K562 (cell line): Measurements from ENCODE around the gene EVA1B. TPM values are rescaled to one million over a fixed set of nuclear protein-coding genes. Genes with fewer than 3 reads are reported as not detected.

Source experiments
- ATAC-seq: fragments of 200-7000 bp; cut with Tn5 transposase; 3 replicates; pipeline ENCODE4 v1.9.1; 2020; ENCODE audit warnings: moderate library complexity
- BruUV-seq: library from RNA; stranded (reverse); fragments of 400-500 nt; replicated peaks from 2 replicates; lab custom pipeline; 2021; lab: Mats Ljungman, UMichigan
- CTCF ChIA-PET: fragments of 300-600 bp; formaldehyde crosslinking; extraction: SDS; loops from one replicate; lab custom pipeline; 2021; ENCODE audit warnings: low intra/inter-chr PET ratio; lab: Yijun Ruan, JAX
- POLR2A ChIA-PET: fragments of 300-600, 350-650 bp; sonication (Branson Sonifier 250); formaldehyde crosslinking; extraction: SDS; loops from one replicate; lab custom pipeline; 2021; ENCODE audit warnings: antibody characterized with exemption, inconsistent platforms; lab: Yijun Ruan, JAX
- DNase-seq, 4 experiments: peaks; one replicate each; pipeline versions ENCODE4 v3.0.0 to v3.0.0-alpha.2; 2011 to 2018; ENCODE audit warnings: low spot score in 3 of 4, mixed read lengths in 3 of 4; ENCODE audit errors: extremely low read depth in 1 of 4
- FAIRE-seq: peaks from 2 replicates; lab custom pipeline; 2011; peaks lifted over from hg19 to GRCh38; lab: Jason Lieb, UNC
- H2AFZ ChIP-seq: 2 replicates; pipeline ENCODE4 v1.6.0; 2011; ENCODE audit warnings: low read depth, low read length, control low read depth, inconsistent platforms
- H3K27ac ChIP-seq: fragments of 200-600 bp; 3 replicates; pipeline ENCODE4 v1.8.0; 2011; ENCODE audit warnings: low read depth, mild to moderate bottlenecking, control low read depth, inconsistent platforms, low read length, moderate library complexity, mixed read lengths; ENCODE audit errors: extremely low read depth
- H3K27me3 ChIP-seq, 2 experiments: fragments of 300-600 bp in 1 of 2; 2 replicates in 1 of 2; 3 replicates in 1 of 2; pipeline versions ENCODE4 v1.6.0 to v1.8.0; 2011; ENCODE audit warnings: inconsistent platforms in 2 of 2, low read length in 2 of 2, mild to moderate bottlenecking in 1 of 2, mixed read lengths in 1 of 2, moderate library complexity in 1 of 2; ENCODE audit not compliant: control insufficient read depth in 2 of 2, insufficient read depth in 2 of 2
- H3K36me3 ChIP-seq: fragments of 300-600 bp; 3 replicates; pipeline ENCODE4 v1.8.0; 2011; ENCODE audit warnings: mild to moderate bottlenecking, low read length, inconsistent platforms; ENCODE audit not compliant: control insufficient read depth, insufficient read depth
- H3K4me1 ChIP-seq, 2 experiments: fragments of 200-600 bp in 1 of 2; replicated peaks in 1 of 2; 2 replicates in 1 of 2; 3 replicates in 1 of 2; pipeline versions ENCODE4 v1.5.1 to v1.8.0; 2011; ENCODE audit warnings: inconsistent platforms in 2 of 2, low read length in 2 of 2, mild to moderate bottlenecking in 1 of 2, mixed read lengths in 1 of 2, moderate library complexity in 1 of 2; ENCODE audit not compliant: control insufficient read depth in 2 of 2, insufficient read depth in 2 of 2
- H3K4me2 ChIP-seq: 2 replicates; pipeline ENCODE4 v1.6.1; 2011; ENCODE audit warnings: low read length, control low read depth, inconsistent platforms, mixed read lengths; ENCODE audit not compliant: insufficient read depth
- H3K4me3 ChIP-seq: fragments of 200-600 bp; sonication (generic), shearing (Covaris generic); 2 replicates; pipeline ENCODE4 v1.5.1; 2016; ENCODE audit warnings: control low read depth, inconsistent platforms
- H3K79me2 ChIP-seq: fragments of 200-600 bp; 3 replicates; pipeline ENCODE4 v1.8.0; 2011; ENCODE audit warnings: low read length, inconsistent platforms; ENCODE audit not compliant: control insufficient read depth, insufficient read depth
- H3K9ac ChIP-seq, 2 experiments: 2 replicates each; pipeline versions ENCODE4 v1.6.0 to v1.6.1; 2011; ENCODE audit warnings: low read depth in 2 of 2, low read length in 2 of 2, control low read depth in 1 of 2, inconsistent platforms in 1 of 2, mild to moderate bottlenecking in 1 of 2, mixed read lengths in 1 of 2; ENCODE audit not compliant: insufficient read depth in 1 of 2
- H3K9me1 ChIP-seq: one replicate; pipeline ENCODE4 v1.6.0; 2011; ENCODE audit warnings: inconsistent platforms, mild to moderate bottlenecking, low read length, moderate library complexity; ENCODE audit not compliant: control insufficient read depth, insufficient read depth
- H3K9me3 ChIP-seq: replicated peaks from 2 replicates; pipeline ENCODE4 v1.5.1; 2011; ENCODE audit warnings: low read depth, low read length, inconsistent platforms; ENCODE audit not compliant: control insufficient read depth, insufficient read depth
- H4K20me1 ChIP-seq: replicated peaks from 2 replicates; pipeline ENCODE4 v1.6.1; 2011; ENCODE audit warnings: low read length, inconsistent platforms, mixed read lengths; ENCODE audit not compliant: control insufficient read depth, insufficient read depth
- ARID1B ChIP-seq: fragments of 450-650 bp; IDR thresholded peaks from 2 replicates; pipeline ENCODE4 v1.6.1; 2016; ENCODE audit warnings: antibody characterized with exemption, mild to moderate bottlenecking, inconsistent platforms
- CHCHD3 ChIP-seq: fragments of 250-450 bp; sonication (Bioruptor Pico); IDR thresholded peaks from 2 replicates; pipeline ENCODE4 v2.1.2; 2022; ENCODE audit warnings: mild to moderate bottlenecking
- EP400 ChIP-seq: fragments of 450-650 bp; IDR thresholded peaks from 2 replicates; pipeline ENCODE4 v1.6.1; 2017; ENCODE audit warnings: antibody characterized with exemption, mild to moderate bottlenecking, moderate library complexity
- ETS2 ChIP-seq: IDR thresholded peaks from 2 replicates; pipeline ENCODE4 v1.6.1; 2016; ENCODE audit warnings: borderline replicate concordance, missing genetic modification characterization, mild to moderate bottlenecking, moderate library complexity, missing compliant biosample characterization; ENCODE audit not compliant: poor library complexity, severe bottlenecking
- MCM5 ChIP-seq: fragments of 450-650 bp; IDR thresholded peaks from 2 replicates; pipeline ENCODE4 v1.6.1; 2016; ENCODE audit warnings: low read depth
- MED1 ChIP-seq: sonication (generic); formaldehyde crosslinking; IDR thresholded peaks from 2 replicates; pipeline ENCODE4 v1.8.1; 2023; ENCODE audit warnings: missing genetic modification reagents, borderline replicate concordance
- NONO ChIP-seq, 2 experiments: fragments of 200-400 bp in 1 of 2; fragments of 450-650 bp in 1 of 2; formaldehyde crosslinking in 1 of 2; IDR thresholded peaks; 2 replicates each; pipeline ENCODE4 v1.6.1; 2017; ENCODE audit warnings: low read depth in 2 of 2, mild to moderate bottlenecking in 2 of 2, moderate library complexity in 2 of 2, low read length in 1 of 2
- PTTG1 ChIP-seq: fragments of 450-650 bp; IDR thresholded peaks from 2 replicates; pipeline ENCODE4 v1.6.1; 2016; ENCODE audit warnings: low read depth, mild to moderate bottlenecking, missing genetic modification characterization, missing compliant biosample characterization
- ZNF282 ChIP-seq: sonication (generic); formaldehyde crosslinking; IDR thresholded peaks from 2 replicates; pipeline ENCODE4 v1.8.1; 2023; ENCODE audit warnings: missing genetic modification reagents
- WGBS: fragments of 100-300 bp; shearing (Covaris generic); methylation state at CpG from one replicate; pipeline ENCODE4 v1.1.6; 2016; ENCODE audit warnings: low coverage, mixed read lengths; ENCODE audit not compliant: insufficient coverage; ENCODE audit errors: missing lambda C conversion rate; 5-methylcytosine and 5-hydroxymethylcytosine counted together
- in situ Hi-C: fragments of 300-500 bp; cut with MboI; formaldehyde crosslinking; loops from 4 replicates; pipeline ENCODE4 v1.15.0; 2018; ENCODE audit warnings: inconsistent platforms, mixed read lengths
- intact Hi-C: fragments of 100-400 bp; cut with micrococcal nuclease; formaldehyde crosslinking; loops from 2 replicates; pipeline ENCODE4 v1.14.2; 2022
- polyA plus RNA-seq, 8 experiments: library from polyadenylated mRNA; depleted of rRNA in 4 of 8; stranded (reverse) in 5 of 8; unstranded in 3 of 8; fragments of >200 nt; fragmentation: Nextera tagmentation in 2 of 8; fragmentation: Illumina TruSeq in 1 of 8; extraction: Ambion mirVana in 2 of 8; extraction: Trizol in 1 of 8; gene quantifications; 2 replicates each; pipeline versions ENCODE4 v1.2.1 to v1.2.3, GENCODE V29; 2011 to 2014; ENCODE audit warnings: inconsistent platforms in 1 of 8, missing spikeins in 1 of 8
- total RNA-seq, 7 experiments: library from RNA; depleted of rRNA in 6 of 7; stranded (reverse); fragments of >200 nt in 6 of 7; fragmentation: Illumina TruSeq in 2 of 7; extraction: Trizol in 2 of 7; gene quantifications; 2 replicates each; pipeline versions ENCODE4 v1.2.1 to v1.2.3, GENCODE V29; 2011 to 2021; ENCODE audit warnings: low replicate concordance in 1 of 7
- TF ChIP-seq, protein P1 (sequence below): fragments of 250-450 bp; sonication (Bioruptor Pico); IDR thresholded peaks from 2 replicates; pipeline ENCODE4 v1.8.0; 2021; ENCODE audit warnings: moderate library complexity, mild to moderate bottlenecking, inconsistent platforms
- TF ChIP-seq, protein P2 (sequence below): sonication (generic); formaldehyde crosslinking; IDR thresholded peaks from 2 replicates; pipeline ENCODE4 v1.8.0; 2022; ENCODE audit warnings: mild to moderate bottlenecking, missing genetic modification reagents
- TF ChIP-seq, protein P3 (sequence below): fragments of 450-650 bp; IDR thresholded peaks from 2 replicates; pipeline ENCODE4 v1.6.1; 2016
- TF ChIP-seq, protein P4 (sequence below): sonication (generic); formaldehyde crosslinking; IDR thresholded peaks from 2 replicates; pipeline ENCODE4 v1.8.0; 2022; ENCODE audit warnings: mild to moderate bottlenecking, low read depth, missing genetic modification reagents

The EVA1B gene
- total and polyA plus RNA-seq, 9 of the 15 experiments (the other 6 are each of a cell fraction or from before 2014, with no cell fraction given), result 0.08 to 65.7 (median 2.4) TPM

DNA sequence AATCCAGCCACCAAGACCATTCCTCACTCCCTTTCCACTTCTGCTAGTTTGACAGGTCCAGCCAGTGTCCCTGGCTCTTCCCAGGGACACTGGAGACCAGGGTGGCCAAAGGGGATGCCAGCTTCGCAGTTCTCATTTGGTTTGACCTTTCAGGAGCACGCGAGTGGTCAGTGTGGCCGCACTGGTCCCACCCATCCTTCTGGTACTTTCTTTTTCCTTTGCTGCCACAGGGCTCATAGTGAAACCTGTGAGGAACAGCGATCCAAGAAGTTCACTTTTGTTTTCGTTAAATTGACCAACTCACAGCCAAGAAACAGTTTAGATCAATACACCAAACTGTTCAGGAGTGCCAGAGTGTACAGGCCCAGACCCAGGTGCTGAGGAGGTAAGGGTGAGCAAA is 14.4 kb upstream of the EVA1B start (continued):
- TF ChIP-seq, protein P1, sequence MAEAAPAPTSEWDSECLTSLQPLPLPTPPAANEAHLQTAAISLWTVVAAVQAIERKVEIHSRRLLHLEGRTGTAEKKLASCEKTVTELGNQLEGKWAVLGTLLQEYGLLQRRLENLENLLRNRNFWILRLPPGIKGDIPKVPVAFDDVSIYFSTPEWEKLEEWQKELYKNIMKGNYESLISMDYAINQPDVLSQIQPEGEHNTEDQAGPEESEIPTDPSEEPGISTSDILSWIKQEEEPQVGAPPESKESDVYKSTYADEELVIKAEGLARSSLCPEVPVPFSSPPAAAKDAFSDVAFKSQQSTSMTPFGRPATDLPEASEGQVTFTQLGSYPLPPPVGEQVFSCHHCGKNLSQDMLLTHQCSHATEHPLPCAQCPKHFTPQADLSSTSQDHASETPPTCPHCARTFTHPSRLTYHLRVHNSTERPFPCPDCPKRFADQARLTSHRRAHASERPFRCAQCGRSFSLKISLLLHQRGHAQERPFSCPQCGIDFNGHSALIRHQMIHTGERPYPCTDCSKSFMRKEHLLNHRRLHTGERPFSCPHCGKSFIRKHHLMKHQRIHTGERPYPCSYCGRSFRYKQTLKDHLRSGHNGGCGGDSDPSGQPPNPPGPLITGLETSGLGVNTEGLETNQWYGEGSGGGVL, result no peak
- no peak for TF ChIP-seq CHCHD3 (CRISPR knock-in tag)

DNA sequence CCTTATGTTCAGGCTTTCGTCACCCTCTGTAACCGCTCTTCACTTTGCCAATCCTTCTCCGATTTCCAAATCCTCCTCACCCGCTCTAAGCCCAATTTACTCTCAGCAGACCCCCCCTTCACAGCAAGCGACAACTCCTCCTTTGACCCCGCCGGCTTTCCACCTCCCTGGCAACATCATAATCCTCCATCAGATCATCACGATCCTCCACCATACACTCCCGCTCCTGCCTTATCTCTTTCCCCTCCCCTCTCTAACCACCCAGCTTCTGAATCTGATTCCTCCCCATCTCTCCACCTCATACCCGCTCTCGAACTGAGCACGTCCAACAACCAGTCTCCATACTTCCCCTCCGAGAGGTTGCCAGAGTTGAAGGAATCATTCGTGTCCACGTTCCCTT is 7.5 kb upstream of the EVA1B start:
- H3K9me1 ChIP-seq, result no peaks in the 10 kb centered on the region
- FAIRE-seq (no peak), ATAC-seq (no peak), DNase-seq (no peak)
- H3K79me2 ChIP-seq, result no peaks in the 10 kb centered on the region
- WGBS, result 45% methylated on average over 15 of the region's 15 CpGs
- ChIA-PET POLR2A (interaction anchor here (1.6 kb wide), 1 partner anchor 9 kb away, joined by 8 read pairs; no protein-coding TSS in a partner anchor), CTCF (no interaction called here)
- intact Hi-C loops, result no loop called here
- no peaks in the 10 kb centered on the region for H4K20me1 ChIP-seq
- H3K4me1 ChIP-seq, result peaks cover 10 to 23% of the 10 kb centered on the region in 2 experiments
- no TSS peak for BruUV-seq
- no peak overlapping the region for H3K9ac ChIP-seq
- no peaks in the 10 kb centered on the region for H3K36me3 ChIP-seq
- H2AFZ ChIP-seq, result no peak overlapping the region
- H3K4me3 ChIP-seq, result no peak overlapping the region
- no peak overlapping the region for H3K4me2 ChIP-seq
- H3K27me3 ChIP-seq, result no peaks in the 10 kb centered on the region
- no peak overlapping the region for H3K27ac ChIP-seq
- in situ Hi-C loops, result no loop called here
- no peaks in the 10 kb centered on the region for H3K9me3 ChIP-seq
- no peak for TF ChIP-seq EP400
- TF ChIP-seq ETS2 (tag), result no peak
- no peak for TF ChIP-seq PTTG1 (tag)
- TF ChIP-seq MED1, result no peak
- TF ChIP-seq MCM5, result 0 out of 2 replicates have a peak, but pooled peaks have one; percentile 80
- no peak for TF ChIP-seq ZNF282 (CRISPR knock-in tag)
- TF ChIP-seq, protein P2, sequence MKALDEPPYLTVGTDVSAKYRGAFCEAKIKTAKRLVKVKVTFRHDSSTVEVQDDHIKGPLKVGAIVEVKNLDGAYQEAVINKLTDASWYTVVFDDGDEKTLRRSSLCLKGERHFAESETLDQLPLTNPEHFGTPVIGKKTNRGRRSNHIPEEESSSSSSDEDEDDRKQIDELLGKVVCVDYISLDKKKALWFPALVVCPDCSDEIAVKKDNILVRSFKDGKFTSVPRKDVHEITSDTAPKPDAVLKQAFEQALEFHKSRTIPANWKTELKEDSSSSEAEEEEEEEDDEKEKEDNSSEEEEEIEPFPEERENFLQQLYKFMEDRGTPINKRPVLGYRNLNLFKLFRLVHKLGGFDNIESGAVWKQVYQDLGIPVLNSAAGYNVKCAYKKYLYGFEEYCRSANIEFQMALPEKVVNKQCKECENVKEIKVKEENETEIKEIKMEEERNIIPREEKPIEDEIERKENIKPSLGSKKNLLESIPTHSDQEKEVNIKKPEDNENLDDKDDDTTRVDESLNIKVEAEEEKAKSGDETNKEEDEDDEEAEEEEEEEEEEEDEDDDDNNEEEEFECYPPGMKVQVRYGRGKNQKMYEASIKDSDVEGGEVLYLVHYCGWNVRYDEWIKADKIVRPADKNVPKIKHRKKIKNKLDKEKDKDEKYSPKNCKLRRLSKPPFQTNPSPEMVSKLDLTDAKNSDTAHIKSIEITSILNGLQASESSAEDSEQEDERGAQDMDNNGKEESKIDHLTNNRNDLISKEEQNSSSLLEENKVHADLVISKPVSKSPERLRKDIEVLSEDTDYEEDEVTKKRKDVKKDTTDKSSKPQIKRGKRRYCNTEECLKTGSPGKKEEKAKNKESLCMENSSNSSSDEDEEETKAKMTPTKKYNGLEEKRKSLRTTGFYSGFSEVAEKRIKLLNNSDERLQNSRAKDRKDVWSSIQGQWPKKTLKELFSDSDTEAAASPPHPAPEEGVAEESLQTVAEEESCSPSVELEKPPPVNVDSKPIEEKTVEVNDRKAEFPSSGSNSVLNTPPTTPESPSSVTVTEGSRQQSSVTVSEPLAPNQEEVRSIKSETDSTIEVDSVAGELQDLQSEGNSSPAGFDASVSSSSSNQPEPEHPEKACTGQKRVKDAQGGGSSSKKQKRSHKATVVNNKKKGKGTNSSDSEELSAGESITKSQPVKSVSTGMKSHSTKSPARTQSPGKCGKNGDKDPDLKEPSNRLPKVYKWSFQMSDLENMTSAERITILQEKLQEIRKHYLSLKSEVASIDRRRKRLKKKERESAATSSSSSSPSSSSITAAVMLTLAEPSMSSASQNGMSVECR (CRISPR knock-in tag), result no peak
- TF ChIP-seq ARID1B, result peak; percentile 24; the same call in 1 of the 2 replicates
- TF ChIP-seq, protein P3, sequence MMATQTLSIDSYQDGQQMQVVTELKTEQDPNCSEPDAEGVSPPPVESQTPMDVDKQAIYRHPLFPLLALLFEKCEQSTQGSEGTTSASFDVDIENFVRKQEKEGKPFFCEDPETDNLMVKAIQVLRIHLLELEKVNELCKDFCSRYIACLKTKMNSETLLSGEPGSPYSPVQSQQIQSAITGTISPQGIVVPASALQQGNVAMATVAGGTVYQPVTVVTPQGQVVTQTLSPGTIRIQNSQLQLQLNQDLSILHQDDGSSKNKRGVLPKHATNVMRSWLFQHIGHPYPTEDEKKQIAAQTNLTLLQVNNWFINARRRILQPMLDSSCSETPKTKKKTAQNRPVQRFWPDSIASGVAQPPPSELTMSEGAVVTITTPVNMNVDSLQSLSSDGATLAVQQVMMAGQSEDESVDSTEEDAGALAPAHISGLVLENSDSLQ, result no peak
- TF ChIP-seq NONO (IDR thresholded peaks at IDR 0.05; ENCODE audit: low read depth in 2 of 2, low read length in 1 of 2), result no peak
- TF ChIP-seq, protein P4, sequence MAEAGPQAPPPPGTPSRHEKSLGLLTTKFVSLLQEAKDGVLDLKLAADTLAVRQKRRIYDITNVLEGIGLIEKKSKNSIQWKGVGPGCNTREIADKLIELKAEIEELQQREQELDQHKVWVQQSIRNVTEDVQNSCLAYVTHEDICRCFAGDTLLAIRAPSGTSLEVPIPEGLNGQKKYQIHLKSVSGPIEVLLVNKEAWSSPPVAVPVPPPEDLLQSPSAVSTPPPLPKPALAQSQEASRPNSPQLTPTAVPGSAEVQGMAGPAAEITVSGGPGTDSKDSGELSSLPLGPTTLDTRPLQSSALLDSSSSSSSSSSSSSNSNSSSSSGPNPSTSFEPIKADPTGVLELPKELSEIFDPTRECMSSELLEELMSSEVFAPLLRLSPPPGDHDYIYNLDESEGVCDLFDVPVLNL, result no peak
